Activated CD4-positive, alpha-beta T cell treated with anti-CD3 and anti-CD28 coated beads, Interleukin-2, amount 50 U/mL, for 4 hours (primary cell): ENCODE measurements around the gene IGSF3.
"Not testable (repeated sequence)": the region's sequence is repeated elsewhere in the genome, so short reads cannot be mapped to it uniquely, and the experiment has no call there.

Source experiments
- DNase-seq, 2 experiments: peaks; one replicate each; pipeline ENCODE4 v3.0.0-alpha.2; 2020

The IGSF3 gene

GRCh38 chr1:116684575-116684974 is 17.0 kb upstream of the IGSF3 start:
- DNase-seq = no peak

DNA sequence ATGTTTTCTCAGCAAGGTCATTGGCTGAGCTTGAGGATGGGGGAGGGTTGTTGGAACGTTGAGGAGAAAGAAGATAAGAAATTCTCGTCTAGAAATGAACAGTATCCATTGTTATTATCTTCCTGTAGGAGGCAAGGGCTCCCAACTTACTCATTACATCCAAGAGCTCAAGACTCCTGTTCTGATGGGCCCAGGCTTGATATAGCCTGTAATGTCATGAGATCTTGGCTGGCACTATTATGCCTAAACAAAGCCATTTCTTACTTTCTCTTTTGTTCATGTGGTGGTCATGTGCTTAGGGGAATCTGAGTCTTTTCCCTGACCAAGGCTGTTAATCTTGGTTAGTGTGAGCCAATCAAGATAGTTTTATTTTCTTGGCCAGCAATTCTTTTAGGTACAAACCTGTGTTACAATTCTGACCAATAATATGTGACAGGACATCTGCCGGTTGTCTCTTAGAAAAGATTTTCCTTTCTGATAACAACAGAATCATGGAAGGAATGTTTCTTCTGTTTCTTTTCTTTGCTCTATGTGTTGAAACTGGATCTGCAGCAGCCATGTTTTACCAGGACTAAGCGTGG is 15.2 kb upstream of the IGSF3 start:
- no peak for DNase-seq

DNA sequence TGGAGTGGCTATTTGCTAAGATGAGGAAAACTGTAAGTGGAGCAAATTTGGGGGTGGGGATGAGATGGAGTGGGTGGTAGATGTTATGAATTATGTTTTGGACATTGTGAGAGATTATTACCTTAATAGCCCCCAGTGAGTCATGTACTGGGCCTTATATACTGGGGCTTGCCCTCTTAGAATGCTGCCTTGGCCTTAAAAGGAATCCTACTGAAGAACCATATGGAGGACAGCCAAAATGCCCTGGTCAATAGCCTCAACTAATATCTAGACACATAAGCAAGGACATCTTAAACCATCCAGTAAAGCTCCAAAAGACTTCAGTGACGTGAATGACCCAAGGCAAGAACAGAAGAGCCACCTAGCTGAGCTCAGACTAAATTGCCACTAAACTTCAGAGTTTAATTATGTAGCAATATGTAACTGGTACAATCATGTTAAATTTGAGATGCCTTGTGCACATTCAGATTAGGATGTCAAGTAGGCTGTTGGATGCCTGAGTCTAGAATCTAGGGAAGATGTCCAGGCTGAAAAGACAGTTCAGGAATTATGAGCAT is 13.9 kb upstream of the IGSF3 start:
- DNase-seq = no peak

DNA sequence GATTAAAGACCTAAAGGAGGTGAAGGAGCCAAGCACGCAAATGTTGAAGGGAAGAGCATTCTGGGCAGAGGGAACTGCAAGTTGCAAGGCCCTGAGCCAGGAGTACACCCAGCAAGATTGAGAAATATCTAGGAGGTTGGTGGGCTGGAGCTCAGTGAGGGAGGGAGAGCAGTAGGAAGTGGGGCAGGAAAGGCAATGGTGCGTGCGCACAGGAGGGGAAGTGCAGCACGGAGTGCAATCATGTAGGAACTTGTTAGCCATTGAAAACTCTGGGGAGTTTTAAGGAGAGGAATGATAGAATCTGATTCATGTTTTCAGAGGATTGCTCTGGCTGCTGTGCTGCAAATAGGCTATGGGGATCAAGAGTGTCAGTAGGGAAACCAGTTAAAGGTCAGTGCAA is 13.2 kb upstream of the IGSF3 start:
- no peak for DNase-seq

DNA sequence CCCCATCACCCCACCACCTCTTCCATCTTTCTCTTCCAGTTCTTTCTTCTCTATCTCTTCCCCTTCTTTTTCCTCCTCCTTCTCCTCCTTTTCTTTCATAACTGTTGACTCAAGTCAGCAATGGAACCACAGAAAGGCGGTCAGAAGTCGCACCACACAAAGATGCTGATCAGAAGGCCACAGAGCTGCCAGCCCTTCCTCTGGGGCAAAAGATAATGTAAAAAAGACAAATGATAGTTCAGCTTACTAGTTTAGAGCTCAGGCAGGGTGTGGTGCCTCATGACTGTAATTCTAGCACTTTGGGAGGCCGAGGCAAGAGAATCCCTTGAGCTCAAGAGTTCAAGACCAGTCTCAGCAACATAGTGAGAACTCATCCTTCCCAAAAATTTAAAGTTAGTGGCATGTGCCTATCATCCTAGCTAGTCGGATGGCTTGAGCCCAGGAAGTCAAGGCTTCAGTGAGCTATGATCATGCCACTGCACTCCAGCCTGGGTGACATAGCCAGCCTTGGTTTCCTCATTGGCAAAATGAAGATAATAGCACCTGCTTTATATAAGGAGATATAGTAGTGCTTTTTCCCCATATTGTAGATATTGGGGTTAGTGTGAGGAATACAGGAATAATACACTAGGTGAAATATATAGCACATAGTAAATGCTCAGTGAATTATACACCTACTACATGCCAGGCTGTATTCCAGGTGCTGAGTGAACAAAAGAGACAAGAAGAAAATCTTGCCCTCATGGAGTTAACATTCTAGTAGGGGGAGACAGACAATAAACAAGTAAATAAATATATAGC is 12.5 kb upstream of the IGSF3 start:
- DNase-seq = no peak

- no peak for DNase-seq
Measured at GRCh38 chr1:116679091-116679827, 11.7 kb upstream of the IGSF3 start.

DNA sequence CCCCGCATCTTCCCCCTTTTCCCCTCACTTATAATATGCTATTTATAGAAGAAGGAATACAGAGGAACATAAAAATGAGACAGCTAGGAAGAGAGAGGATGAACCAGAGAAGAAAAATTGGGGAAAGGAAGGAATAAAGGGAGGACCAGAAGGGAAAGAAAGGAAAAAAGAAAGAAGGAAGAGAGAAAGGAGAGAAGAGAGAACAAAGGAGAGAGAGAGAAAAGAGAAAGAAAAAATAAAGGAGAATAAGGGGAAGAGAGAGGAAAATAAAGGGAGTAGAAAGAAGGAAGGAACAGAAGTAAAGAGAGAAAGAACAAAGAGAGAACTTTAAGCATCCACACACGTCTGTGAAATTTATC is 11.2 kb upstream of the IGSF3 start:
- no peak for DNase-seq

DNA sequence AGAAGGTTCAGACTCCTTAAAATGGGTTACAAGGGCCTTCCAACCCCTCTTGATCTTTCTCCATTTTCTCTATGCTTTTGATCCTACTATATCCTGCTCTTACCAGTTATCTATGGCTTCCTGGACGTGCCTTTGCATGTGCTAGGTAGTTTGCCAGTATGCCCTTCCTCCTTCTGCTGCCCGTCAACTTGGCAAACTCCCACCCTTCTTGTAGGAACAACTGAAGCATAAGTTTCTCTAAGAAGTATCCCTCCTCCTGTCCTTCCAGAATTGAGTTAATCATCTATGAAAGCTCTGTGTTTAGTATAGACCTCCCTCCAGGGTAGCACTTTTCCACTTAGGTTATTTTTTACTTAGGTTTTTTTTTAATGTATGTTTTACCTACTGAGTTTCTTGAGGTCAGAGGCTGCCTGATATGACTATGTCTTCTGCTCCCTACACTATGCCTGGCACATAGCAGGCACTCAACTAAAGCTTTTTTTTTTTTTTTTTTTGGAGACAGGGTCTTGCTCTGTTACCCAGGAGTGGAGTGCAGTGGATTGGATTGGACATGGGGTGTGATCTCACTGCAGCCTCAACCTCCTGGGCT is 10.0 kb upstream of the IGSF3 start:
- no peak for DNase-seq

DNA sequence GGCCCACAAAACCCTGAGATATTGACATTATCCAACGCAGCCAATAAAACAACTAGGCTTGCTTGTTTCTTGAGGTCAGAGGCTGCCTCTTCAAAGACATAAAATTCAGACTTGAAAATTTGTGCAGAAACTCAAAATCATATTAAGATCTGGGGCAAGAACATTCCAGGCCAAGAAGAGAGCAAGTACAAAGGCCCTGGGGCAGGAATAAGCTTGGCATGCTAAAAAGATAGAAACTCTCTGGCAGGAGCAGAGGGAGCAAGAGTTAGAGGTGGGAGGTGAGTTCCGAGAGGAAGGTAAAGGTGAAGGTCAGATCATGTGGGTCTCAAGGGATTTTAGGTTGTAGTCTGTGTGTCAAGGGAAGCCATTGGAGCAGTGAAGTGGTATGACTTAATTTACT is 8.8 kb upstream of the IGSF3 start:
- DNase-seq = no peak

- DNase-seq = no peak
Measured at GRCh38 chr1:116674751-116675150, 7.2 kb upstream of the IGSF3 start.

GRCh38 chr1:116674011-116674531 is 6.5 kb upstream of the IGSF3 start:
- DNase-seq = no peak

GRCh38 chr1:116671912-116672311 is 4.4 kb upstream of the IGSF3 start:
- DNase-seq = no peak

DNA sequence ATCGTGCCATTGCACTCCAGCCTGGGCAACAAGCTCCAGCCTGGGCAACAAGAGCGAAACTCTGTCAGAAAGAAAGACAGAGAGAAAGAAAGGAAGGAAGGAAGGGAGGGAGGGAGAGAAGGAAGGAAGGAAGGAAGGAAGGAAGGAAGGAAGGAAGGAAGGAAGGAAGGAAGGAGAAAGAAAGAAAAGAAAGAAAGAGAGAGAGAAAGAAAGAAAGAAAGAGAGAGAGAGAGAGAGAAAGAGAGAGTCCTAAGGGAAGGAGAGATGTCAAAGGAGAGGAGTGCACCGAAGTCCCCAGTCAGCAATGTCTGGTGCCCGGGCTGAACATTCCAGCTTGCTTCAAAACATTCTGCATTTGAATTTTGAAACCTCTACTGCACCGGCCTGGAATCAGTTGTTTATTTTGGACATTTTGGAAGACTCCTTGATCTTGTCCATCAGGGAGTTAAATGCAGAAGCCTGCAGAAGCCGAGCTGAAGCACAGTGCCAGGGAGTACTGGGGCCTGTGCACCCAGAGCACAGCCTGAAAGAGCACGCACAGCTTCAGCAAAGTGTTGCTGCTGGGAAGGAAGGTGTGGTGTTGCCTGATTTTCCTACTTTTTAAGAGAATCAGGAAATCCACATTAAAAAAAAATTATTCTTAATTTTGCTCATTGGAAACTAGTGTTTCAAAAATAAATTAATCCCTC is 3.7 kb upstream of the IGSF3 start:
- no peak for DNase-seq

- no peak for DNase-seq
Measured at GRCh38 chr1:116668277-116668676, 744 bp upstream of the IGSF3 start.

DNA sequence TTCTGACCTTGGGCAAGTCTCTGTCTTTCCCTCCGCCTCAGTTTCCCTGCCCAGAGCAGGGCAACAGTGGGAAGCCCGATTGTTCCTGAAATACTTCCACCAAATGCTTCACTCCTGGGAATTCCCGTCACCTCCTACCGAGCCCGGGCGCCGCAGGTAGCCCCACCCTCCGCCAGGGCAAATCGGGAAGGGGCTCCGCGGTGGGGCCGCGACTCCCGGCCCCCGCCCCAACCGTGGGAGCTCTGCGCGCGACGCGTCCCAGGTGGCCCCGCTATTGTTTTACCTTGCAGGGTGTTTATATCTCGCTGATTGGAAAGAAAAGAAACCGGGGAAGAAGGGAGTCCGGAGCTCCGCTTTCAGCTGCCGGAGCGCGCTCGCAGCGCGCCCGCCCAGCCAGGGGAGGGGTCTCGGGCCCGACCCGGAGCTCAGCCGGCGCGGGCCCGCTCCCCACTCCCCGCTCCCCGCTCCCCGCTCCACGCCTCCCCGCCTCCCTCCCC is 407 bp downstream of the IGSF3 start:
- no peak for DNase-seq

DNA sequence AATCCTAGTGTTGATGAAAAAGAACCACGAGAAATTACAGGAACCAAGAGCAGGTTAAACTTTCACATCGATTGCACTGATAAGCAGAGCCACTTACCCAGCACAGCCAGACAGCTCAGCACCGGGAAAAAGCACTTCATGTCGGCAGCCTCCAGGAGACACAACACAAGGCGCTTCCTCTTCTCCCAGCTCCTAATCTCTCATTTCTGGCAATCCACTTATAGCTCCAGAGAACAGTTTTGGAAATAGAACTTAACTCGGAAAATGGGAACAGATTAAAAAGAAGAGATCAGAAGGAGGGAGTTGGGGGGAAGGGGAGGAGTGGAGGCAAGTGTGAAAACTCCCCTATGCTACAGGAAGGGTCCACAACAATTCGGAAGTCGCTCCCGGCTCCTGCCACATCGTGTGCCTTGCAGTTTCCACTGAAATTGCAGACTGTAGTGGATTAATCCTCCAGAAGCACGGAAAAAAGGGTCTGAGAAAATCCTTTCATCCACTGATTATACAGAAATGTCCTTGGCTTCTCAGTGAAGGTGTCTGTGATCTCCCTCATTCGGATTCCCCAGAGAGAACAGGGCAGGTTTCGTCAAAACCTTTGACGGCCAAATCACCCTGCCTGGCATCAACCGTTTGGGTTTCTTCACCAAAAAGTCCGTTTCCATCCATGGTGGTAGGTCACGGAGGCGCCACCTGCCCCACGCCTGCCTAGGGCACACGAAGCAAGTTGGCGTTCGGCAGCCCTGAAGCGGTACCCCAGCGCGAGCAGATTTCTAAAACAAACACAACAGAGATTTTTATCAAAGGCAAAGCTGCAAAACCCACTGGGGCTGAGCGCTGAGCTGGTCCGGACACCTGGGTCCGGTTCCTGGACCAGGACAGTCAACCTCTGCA is 1.1 kb downstream of the IGSF3 start:
- peak in 1 of 2 experiments; percentile 5 for DNase-seq

DNA sequence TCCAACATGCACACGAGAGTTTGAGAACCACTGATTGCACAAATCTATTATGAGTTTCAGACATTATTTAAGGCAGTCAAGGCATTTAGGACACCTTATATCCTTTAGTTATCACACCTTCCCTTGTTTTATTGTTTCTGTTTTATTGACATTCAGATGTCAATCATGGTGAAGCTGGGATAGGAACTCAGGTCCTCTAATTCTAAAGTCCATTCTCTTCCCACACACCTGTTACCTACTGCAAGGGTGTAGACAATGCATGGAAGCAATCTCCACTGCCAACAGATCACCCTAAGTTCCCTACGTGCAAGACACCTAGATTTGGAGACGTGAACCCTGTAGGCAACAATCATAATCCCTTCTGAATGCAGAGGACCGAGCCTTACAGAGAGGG is 2.6 kb downstream of the IGSF3 start:
- no peak for DNase-seq

GRCh38 chr1:116664366-116664977 is 3.1 kb downstream of the IGSF3 start:
- no peak for DNase-seq

- DNase-seq = no peak
Measured at GRCh38 chr1:116663821-116664220, 3.7 kb downstream of the IGSF3 start.

DNA sequence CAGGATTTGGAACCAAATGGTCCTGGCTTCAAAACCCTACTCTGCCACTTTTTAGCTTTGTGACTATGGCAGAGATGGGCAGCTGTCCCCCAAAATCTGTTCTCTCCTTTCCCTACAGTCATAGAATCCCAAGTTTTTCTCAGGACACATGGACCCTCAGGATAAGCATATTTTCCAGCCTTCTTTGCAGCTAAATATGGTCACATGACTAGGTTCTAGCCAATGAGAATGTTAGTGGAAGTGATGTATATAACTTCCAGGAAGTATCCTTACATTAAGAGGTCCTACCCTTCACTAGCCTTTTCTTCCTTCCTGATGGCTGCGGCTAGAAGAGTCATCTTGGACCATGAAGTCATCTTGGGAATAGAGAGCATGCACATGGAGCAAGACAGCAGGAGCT is 5.9 kb downstream of the IGSF3 start:
- DNase-seq = no peak

DNA sequence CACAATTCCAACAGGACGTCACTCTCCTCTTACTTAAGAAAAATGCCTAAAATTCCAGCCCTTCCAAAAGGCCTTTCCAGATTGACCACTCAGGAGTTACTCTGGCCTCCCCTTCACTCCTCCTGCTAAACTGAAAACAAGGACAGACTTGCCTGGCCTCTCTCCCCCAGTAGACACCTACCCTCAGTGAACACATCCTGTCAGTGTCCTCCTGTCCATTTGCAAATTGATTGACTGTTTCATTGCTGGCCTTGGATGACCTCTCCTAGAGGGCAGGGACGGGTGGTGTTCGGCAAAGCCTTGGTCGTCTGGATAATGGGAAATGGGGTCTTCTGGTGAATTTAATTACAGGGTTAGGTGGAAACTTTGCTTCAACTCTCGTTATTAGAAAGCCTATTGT is 8.9 kb downstream of the IGSF3 start:
- DNase-seq = not testable (repeated sequence)
